Heart right ventricle (tissue), 16 donors: ENCODE results near the gene SRRM3. TPM values are rescaled to one million over a fixed set of nuclear protein-coding genes. Genes with fewer than 3 reads are reported as not detected.
"Not testable (repeated sequence)": the region's sequence is repeated elsewhere in the genome, so short reads cannot be mapped to it uniquely, and the experiment has no call there.

Experiments used
- ATAC-seq, 8 donors: fragments of 200-7000 bp; cut with Tn5 transposase; one replicate each; pipeline ENCODE4 v1.9.1; 2020; ENCODE audit warnings: mild to moderate bottlenecking in 8 of 8, moderate library complexity in 8 of 8, moderate number of reproducible peaks in 1 of 8
- DNase-seq, 2 donors: peaks; one replicate each; pipeline ENCODE4 v3.0.0-alpha.2; 2020
- H3K27ac ChIP-seq, 10 donors: fragments of 200-600 bp; sonication (generic) in 2 of 10; one replicate each; pipeline versions ENCODE4 v1.5.0 to v1.8.0; 2020 to 2022; ENCODE audit warnings: mild to moderate bottlenecking in 3 of 10
- H3K27me3 ChIP-seq, 7 donors: fragments of 200-600 bp; one replicate each; pipeline ENCODE4 v1.8.0; 2021 to 2022; ENCODE audit warnings: mild to moderate bottlenecking in 2 of 7
- H3K36me3 ChIP-seq, 9 donors: fragments of 200-600 bp; sonication (generic) in 1 of 9; one replicate each; pipeline versions ENCODE4 v1.5.0 to v1.8.0; 2020 to 2022; ENCODE audit warnings: mild to moderate bottlenecking in 2 of 9
- H3K4me1 ChIP-seq, 9 donors: fragments of 200-600 bp; sonication (generic) in 1 of 9; one replicate each; pipeline versions ENCODE4 v1.5.0 to v1.8.0; 2020 to 2022; ENCODE audit warnings: mild to moderate bottlenecking in 4 of 9
- H3K4me3 ChIP-seq, 10 donors: fragments of 200-600 bp; sonication (generic) in 2 of 10; one replicate each; pipeline versions ENCODE4 v1.5.0 to v1.8.0; 2020 to 2022; ENCODE audit warnings: mild to moderate bottlenecking in 7 of 10, moderate library complexity in 2 of 10
- H3K9me3 ChIP-seq, 11 donors: fragments of 200-600 bp in 10 of 11; sonication (generic) in 2 of 11; one replicate each; pipeline versions ENCODE4 v1.5.0 to v1.8.0; 2013 to 2022; ENCODE audit warnings: mild to moderate bottlenecking in 2 of 11, control low read depth in 1 of 11, moderate library complexity in 1 of 11
- WGBS, 2 donors: extraction: QIAGEN DNeasy Blood & Tissue Kit; methylation state at CpG; one replicate each; pipeline ENCODE4 v1.1.7; 2013; ENCODE audit warnings: inconsistent platforms in 1 of 2; 5-methylcytosine and 5-hydroxymethylcytosine counted together
- intact Hi-C, 10 donors: fragments of 100-400 bp; cut with DNase I; formaldehyde crosslinking; loops; one replicate each; pipeline versions ENCODE4 v1.11.1 to v1.14.2; 2022
- long read RNA-seq, 3 donors: library from polyadenylated mRNA; unstranded; transcript quantifications; one replicate each; pipeline ENCODE4 v2.0.0, GENCODE V29; 2020 to 2021
- polyA plus RNA-seq, 2 donors: library from polyadenylated mRNA; stranded (reverse); fragments of 200-250 nt; gene quantifications; one replicate each; pipeline ENCODE4 v1.2.3, GENCODE V29; 2013
- total RNA-seq, 10 donors: library from RNA; stranded (reverse); fragmentation: NEBNext Ultra II Directional in 3 of 10; extraction: Animal tissue kit (Norgen Biotek cat#: 25700) in 3 of 10; gene quantifications; one replicate each; pipeline versions ENCODE4 v1.2.1 to v1.2.4, GENCODE V29; 2021 to 2023
- TF ChIP-seq, protein P1 (sequence below), 9 donors: fragments of 200-600 bp; sonication (generic) in 2 of 9; IDR thresholded peaks; one replicate each; pipeline versions ENCODE4 v1.5.0 to v1.8.0; 2021 to 2022; ENCODE audit warnings: antibody characterized with exemption in 9 of 9, mild to moderate bottlenecking in 5 of 9, moderate library complexity in 1 of 9
- donor health status: Arrhythmogenic right ventricular cardiomyopathy.
- donor health status: ischemic (EF 13 %, LVEDD 7.1; RV severe dilation, severe dysfunction).
- donor health status: healthy with polysubstance abuse.
- donor health status: DM: no; HTN: yes; CAD: no.
- donor health status: DM: no; HTN: no; CAD: no.
- donor health status: ischemic (EF 25% LVEDD 6.9; RV normal size, moderate dysfunction).
- donor health status: ischemic (EF 25% LVEDD 5.7; RV mildly dilated, moderate dysfunction).
- donor health status: healthy.
- donor health status: DM: yes; HTN: yes; CAD: no.
- donor health status: Ischemic cardiomyopathy.
- donor health status: ischemic (EF 35%, LVEDD 5.7; RV mildly dilated, moderate dysfunction).
- donor health status: nonischemic (EF 11% LVEDD 7.7; RV severe dilation, severe dysfunction).
- donor health status: DM: yes; HTN: yes; CAD: no.
- donor health status: PGD.
- donor health status: ischemic (EF 29% LVEDD 5.4; RV normal size, mild dysfunction).
- donor health status: nonischemic (EF 23%, LVEDD 6.1; RV moderate dilation, normal function).

SRRM3 gene
- total RNA-seq (10 to 100 TPM in 2 of 10 donors, 1 to 10 TPM in 8; 1.0 to 15.9 (median 3.4) TPM), polyA plus RNA-seq (10 to 100 TPM; 12.9 to 36.2 TPM)
- long read RNA-seq, donor 1, partial matches to known transcripts = 15 of 48 reads
- long read RNA-seq, donor 1, other reads (novel, unspliced or antisense) = 32 of 48 reads
- long read RNA-seq, donor 2, transcript SRRM3-205 (4 exons, 2,150 nt) = major isoform, 5 of 87 reads
- long read RNA-seq, donor 2, partial matches to known transcripts = 18 of 87 reads
- long read RNA-seq, donor 2, other reads (novel, unspliced or antisense) = 64 of 87 reads
- long read RNA-seq, donor 3, transcript SRRM3-205 (4 exons, 2,150 nt) = major isoform, 10 of 78 reads
- long read RNA-seq, donor 3, partial matches to known transcripts = 40 of 78 reads
- long read RNA-seq, donor 3, other reads (novel, unspliced or antisense) = 28 of 78 reads

GRCh38 chr7:76201732-76202665 lies at the start of gene SRRM3:
Gene SRRM3, plus strand, starts transcription at chr7:76201896. Its CDS starts 33,171 bp downstream, at chr7:76235067.
- ATAC-seq (peak; percentile 78 to 93 (median 86)), DNase-seq (peak; percentile 63 to 77)
- peaks cover 0 to 50% (median 29%) of the 10 kb centered on the region in 7 donors for H3K27me3 ChIP-seq
- intact Hi-C loops = loop anchor here in 1 of 10 donors (5.0 kb wide), 1 partner anchor 160 kb away; no protein-coding TSS in a partner anchor
- H3K36me3 ChIP-seq = no peaks in the 10 kb centered on the region
- WGBS, 2 donors = 2 to 3% methylated on average over 31 to 56 of the region's 57 CpGs
- H3K9me3 ChIP-seq = no peaks in the 10 kb centered on the region
- H3K4me1 ChIP-seq = peaks cover 0 to 4% (median 0%) of the 10 kb centered on the region in 9 donors
- H3K27ac ChIP-seq = no peak within 1 kb of the TSS
- H3K4me3 ChIP-seq = no peak within 1 kb of the TSS
- TF ChIP-seq, protein P1, sequence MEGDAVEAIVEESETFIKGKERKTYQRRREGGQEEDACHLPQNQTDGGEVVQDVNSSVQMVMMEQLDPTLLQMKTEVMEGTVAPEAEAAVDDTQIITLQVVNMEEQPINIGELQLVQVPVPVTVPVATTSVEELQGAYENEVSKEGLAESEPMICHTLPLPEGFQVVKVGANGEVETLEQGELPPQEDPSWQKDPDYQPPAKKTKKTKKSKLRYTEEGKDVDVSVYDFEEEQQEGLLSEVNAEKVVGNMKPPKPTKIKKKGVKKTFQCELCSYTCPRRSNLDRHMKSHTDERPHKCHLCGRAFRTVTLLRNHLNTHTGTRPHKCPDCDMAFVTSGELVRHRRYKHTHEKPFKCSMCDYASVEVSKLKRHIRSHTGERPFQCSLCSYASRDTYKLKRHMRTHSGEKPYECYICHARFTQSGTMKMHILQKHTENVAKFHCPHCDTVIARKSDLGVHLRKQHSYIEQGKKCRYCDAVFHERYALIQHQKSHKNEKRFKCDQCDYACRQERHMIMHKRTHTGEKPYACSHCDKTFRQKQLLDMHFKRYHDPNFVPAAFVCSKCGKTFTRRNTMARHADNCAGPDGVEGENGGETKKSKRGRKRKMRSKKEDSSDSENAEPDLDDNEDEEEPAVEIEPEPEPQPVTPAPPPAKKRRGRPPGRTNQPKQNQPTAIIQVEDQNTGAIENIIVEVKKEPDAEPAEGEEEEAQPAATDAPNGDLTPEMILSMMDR (IDR thresholded peaks at IDR 0.05) = peak; percentile 26 to 75 (median 64)

- TF ChIP-seq, protein P1 (IDR thresholded peaks at IDR 0.05) = no peak
- no peak for DNase-seq
- Histone ChIP-seq H3K36me3 (no peaks in the 10 kb centered on the region), H3K27me3 (peaks cover 0 to 15% (median 8%) of the 10 kb centered on the region in 7 donors), H3K4me3 (no peak overlapping the region), H3K27ac (no peak overlapping the region), H3K4me1 (peaks cover 0 to 8% (median 0%) of the 10 kb centered on the region in 9 donors), H3K9me3 (no peaks in the 10 kb centered on the region)
- intact Hi-C loops = no loop called here
- 80 to 81% methylated on average over 5 of the region's 5 CpGs for WGBS, 2 donors
- ATAC-seq = no peak
Measured at GRCh38 chr7:76151932-76152331, 49.8 kb upstream of the SRRM3 start.

- 42 to 48% methylated on average over 5 of the region's 5 CpGs for WGBS, 2 donors
- H3K27me3 ChIP-seq = peaks cover 0 to 15% (median 8%) of the 10 kb centered on the region in 7 donors
- DNase-seq, ATAC-seq, H3K27ac ChIP-seq, H3K4me1 ChIP-seq, intact Hi-C loops, H3K36me3 ChIP-seq, H3K4me3 ChIP-seq, H3K9me3 ChIP-seq: not testable (repeated sequence)
Measured at GRCh38 chr7:76153571-76154230, 48.0 kb upstream of the SRRM3 start.

DNA sequence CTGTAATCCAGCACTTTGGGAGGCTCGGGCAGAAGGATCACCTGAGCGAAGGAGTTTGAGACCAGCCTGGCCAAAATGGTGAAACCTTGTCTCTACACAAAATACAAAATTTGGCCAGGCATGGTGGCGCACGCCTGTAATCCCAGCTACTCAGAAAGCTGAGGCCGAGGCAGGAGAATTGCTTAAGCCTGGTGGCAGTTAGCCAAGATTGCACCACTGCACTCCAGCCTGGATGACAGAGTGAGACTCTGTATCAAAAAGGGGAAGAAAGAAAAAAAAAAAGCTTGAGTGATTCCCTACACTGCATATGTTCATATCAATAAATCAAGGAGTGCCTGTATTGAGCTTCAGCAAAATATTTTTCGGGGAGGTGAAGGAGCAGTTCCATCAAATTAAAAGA lies 45.8 kb upstream of the SRRM3 start:
- DNase-seq = peak; percentile 34 to 37
- Histone ChIP-seq H3K27me3 (peaks cover 0 to 4% (median 0%) of the 10 kb centered on the region in 7 donors), H3K9me3 (no peaks in the 10 kb centered on the region), H3K4me3 (no peak overlapping the region), H3K4me1 (peaks cover 0 to 8% (median 0%) of the 10 kb centered on the region in 9 donors), H3K36me3 (no peaks in the 10 kb centered on the region), H3K27ac (no peak overlapping the region)
- ATAC-seq = peak in 2 of 8 donors; percentile 59
- 75 to 77% methylated on average over 6 of the region's 6 CpGs for WGBS, 2 donors
- TF ChIP-seq, protein P1 (IDR thresholded peaks at IDR 0.05) = no peak
- intact Hi-C loops = no loop called here

DNA sequence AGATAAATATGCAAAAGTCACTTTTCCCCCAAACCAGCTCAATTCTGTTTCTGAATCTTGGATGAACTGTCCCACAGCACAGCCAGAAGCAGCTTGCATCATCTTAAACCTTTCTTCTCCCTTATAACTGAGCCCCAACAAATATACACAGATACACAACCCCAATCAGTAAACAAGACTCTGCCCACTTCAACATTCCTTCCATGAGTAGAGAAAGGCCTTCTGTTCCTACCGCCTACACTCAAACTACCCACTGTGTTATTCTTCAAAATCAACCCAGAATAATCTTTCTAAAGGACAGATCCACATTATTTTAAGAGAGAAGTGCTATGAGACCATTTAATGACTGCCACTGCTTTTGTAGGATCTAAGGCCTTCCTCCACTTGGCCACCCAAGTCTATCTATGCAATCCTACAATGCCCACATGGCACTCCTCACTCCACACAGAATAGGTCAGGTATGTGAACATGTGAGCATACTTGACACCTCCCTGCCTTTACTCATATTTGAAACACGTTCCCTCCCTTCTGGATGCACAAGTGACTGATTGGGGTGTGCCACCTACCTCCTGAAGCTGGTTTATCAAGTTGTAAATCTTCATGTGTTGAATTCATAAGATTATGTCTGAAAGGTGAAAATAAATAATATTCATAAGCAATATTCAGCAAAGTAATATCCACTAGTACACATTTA lies 44.6 kb upstream of the SRRM3 start:
- H3K36me3 ChIP-seq, DNase-seq, H3K9me3 ChIP-seq, H3K4me3 ChIP-seq, H3K4me1 ChIP-seq, intact Hi-C loops, H3K27ac ChIP-seq, H3K27me3 ChIP-seq, ATAC-seq: not testable (repeated sequence)
- 81 to 87% methylated on average over 2 of the region's 2 CpGs for WGBS, 2 donors

GRCh38 chr7:76158416-76158815 lies 43.3 kb upstream of the SRRM3 start:
- WGBS, 2 donors = 91 to 92% methylated on average over 10 of the region's 10 CpGs

More at GRCh38 chr7:76158416-76158815, 43.3 kb upstream of the SRRM3 start:
- H3K4me3 ChIP-seq, DNase-seq, H3K9me3 ChIP-seq, H3K4me1 ChIP-seq, H3K36me3 ChIP-seq, H3K27me3 ChIP-seq, H3K27ac ChIP-seq, ATAC-seq, intact Hi-C loops: not testable (repeated sequence)
